GM18508 (cell line): ENCODE results near the gene MAJIN.

ENCODE experiments used
- ATAC-seq: cut with Tn5 transposase; IDR thresholded peaks from one replicate; pipeline ENCODE4 v1.9.1; 2021; ENCODE audit warnings: moderate number of reproducible peaks; ENCODE audit not compliant: insufficient read depth, unreplicated experiment

Gene MAJIN

GRCh38 chr11:64896448-64897022 is 75.4 kb downstream of the MAJIN start:
- no peak for ATAC-seq

DNA sequence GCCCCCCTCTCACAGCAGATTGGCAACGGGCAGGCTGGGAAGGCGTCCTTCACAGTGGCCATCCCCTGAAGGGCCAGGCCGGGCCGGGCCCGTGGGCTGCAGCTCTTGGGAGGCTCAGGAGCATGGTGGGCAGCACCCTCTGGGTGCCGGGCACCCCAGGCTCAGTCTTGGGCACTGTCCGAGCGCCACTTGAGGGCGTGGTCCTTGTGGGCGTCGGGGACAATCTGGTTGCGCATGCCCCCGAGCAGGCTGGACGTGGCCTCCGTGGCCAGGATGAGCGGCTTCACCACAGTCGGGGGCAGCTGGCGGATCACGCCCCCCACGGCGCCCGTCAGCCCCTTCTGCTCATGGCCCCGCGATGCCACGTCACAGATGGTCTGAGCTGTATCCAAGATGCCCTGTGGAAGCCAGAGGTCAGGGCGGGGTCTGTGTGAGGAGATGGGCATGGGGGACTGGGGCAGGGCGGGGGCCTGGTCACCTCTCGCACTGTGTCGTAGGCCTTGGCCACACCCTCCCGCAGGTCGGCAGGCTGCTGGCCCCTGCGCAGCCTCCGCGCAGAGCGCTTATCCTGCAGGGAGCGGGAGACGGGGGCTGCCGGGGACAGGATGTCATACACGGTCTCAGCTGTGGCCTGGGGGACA is 77.0 kb downstream of the MAJIN start:
- no peak for ATAC-seq

- ATAC-seq: no peak
Observed at GRCh38 chr11:64894070-64894811, 77.7 kb downstream of the MAJIN start.

DNA sequence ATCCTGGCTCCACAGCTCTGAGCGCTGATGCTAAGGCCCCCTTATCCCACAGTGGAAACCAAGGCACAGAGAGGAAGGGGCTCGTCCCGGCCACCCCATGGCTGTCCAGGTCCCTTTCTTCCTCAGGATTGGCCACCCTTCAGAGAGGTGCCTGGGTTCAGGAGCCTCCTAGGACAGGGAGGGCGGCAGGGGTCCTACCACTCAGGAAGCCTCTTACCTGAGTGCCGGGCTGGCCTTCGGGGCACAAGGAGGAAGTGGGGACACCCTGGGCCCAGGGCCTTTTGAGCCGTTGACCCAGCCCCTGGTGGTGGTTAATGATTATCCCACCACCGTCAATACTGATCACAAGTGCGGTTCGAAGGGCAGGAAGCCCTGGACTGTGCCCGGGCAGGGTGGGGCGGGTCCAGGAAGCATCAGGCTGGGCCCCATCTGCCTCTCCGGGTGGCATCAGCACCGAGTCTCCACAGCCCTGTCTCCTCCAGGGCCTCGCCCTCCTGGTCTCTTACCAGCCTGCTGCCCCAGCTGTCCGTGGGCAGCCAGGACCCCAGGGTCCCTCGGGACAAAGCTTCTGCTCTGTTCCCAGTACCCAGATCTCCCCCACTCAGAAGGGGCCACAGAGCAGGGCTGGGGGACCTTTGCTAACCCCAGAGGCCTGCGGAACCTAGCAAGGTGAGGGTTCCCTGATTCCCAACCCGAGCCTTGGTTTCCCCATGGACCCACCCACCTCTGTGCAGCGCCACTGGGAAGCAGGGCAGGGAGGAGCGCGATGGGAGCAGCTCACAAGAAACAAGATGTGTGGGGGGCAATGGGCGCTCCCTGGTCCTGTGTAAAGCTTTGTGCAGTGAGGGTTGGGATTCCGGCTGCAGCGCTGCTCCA is 78.5 kb downstream of the MAJIN start:
- no peak for ATAC-seq

DNA sequence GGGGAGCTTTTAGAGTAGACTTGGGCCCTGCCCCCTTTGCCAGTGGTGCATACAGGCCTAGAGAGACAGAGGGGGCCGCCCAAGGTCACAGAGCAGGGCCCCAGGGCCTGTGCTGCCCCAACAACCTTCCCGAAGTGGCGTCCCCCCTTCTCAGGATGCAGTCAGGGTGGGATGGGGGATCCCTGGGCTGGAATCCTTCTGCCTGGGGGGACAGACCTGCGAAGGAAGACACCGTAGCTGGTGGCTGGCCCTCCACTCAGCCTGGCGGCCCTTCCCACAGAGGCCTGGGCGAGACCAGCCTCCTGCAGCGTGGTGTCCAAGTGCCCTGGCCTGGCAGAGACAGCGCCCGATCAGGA is 79.1 kb downstream of the MAJIN start:
- no peak for ATAC-seq

GRCh38 chr11:64892411-64892831 is 79.5 kb downstream of the MAJIN start:
- no peak for ATAC-seq

DNA sequence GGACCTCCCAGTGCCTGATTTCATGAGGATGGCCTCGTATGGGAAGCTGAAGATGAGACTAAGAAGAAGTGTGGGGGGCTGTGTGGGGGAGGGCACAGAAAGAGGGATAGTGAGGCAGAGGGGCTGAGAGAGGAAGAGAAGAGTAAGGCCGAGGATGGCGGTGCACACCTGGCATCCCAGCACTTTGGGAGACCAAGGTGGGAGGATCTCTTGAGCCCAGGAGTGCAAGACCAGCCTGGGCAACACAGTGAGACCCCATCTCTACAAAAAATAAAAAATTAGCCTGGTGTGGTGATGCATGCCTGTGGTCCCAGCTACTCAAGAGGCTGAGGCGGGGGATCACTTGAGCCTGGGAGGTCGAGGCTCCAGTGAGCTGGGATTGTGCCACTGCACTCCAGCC is 80.0 kb downstream of the MAJIN start:
- ATAC-seq: no peak

- ATAC-seq: no peak
Observed at GRCh38 chr11:64891215-64891848, 80.6 kb downstream of the MAJIN start.

DNA sequence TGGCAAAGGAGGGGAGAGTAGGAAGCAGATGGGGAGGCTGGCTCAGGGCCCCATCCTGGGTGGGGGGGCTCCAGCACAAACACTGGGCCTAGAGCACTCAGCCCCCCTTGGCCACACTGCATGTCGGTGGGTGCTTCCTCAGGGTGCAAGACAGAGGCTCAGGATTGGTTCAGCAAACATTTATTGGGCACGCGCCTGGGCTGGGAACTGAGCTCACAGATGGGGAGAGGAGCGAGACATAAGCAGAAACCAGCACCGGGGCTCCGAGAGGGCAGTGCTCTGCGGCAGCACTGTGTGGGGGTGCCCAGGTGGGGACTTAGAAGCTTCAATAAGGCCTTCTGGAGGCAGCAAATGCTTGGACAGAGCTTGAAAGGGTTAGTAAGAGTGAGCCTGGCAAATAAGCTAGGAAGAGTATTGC is 81.4 kb downstream of the MAJIN start:
- ATAC-seq: no peak

GRCh38 chr11:64888729-64889511 is 83.0 kb downstream of the MAJIN start:
- ATAC-seq: no peak

DNA sequence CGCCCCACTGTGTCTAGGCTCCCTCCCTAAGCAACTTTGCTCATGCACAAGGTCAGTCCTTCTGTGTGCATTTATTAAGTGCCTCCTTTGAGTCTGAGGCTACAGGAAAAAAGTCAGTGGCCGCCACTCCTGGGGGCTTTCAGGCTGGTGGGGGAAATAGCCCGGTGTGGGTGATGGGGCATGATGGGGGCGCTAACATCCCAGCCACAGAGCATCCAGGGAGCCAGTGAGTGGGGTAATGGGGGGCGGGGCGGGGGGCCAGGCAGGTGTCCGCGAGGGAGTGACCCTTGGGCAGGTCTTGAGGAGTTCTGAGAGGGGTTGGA is 83.5 kb downstream of the MAJIN start:
- no peak for ATAC-seq
